PC-9 (cell line): ENCODE results near the gene RAB43.

ENCODE experiments used
- CTCF ChIP-seq: fragments of 200-600 bp; sonication (generic); conservative IDR thresholded peaks from 2 replicates; pipeline ENCODE4 v1.6.1; 2017; ENCODE audit warnings: mixed run types, antibody characterized with exemption, mild to moderate bottlenecking, moderate library complexity
- EZH2 ChIP-seq: fragments of 200-600 bp; sonication (generic); IDR thresholded peaks from 2 replicates; pipeline ENCODE4 v1.8.0; 2017; ENCODE audit warnings: antibody characterized with exemption, low read depth

GRCh38 chr3:129082026-129082425 lies 39.6 kb downstream of the RAB43 start:
- TF ChIP-seq EZH2: no peak
- no peak for TF ChIP-seq CTCF
